AG08395 (cell line): ENCODE data around the gene HBQ1.
A peak's percentile ranks its signal among the peaks of the same experiment; 100 is the strongest.
"Not testable (repeated sequence)": the region's sequence is repeated elsewhere in the genome, so short reads cannot be mapped to it uniquely, and the experiment has no call there.

ENCODE experiments used
- DNase-seq: peaks from one replicate; pipeline ENCODE4 v3.0.0; 2012; ENCODE audit warnings: mixed read lengths, low spot score

HBQ1 gene

DNA sequence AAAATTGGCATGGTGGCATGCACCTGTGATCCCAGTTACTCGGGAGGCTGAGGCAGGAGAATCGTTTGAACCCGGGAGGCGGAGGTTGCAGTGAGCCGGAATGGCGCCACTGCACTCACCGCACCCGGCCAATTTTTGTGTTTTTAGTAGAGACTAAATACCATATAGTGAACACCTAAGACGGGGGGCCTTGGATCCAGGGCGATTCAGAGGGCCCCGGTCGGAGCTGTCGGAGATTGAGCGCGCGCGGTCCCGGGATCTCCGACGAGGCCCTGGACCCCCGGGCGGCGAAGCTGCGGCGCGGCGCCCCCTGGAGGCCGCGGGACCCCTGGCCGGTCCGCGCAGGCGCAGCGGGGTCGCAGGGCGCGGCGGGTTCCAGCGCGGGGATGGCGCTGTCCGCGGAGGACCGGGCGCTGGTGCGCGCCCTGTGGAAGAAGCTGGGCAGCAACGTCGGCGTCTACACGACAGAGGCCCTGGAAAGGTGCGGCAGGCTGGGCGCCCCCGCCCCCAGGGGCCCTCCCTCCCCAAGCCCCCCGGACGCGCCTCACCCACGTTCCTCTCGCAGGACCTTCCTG is at the start of gene HBQ1:
Gene HBQ1, plus strand, starts transcription at position 359 of the 575 bp plus-strand sequence. Its CDS starts 28 bp downstream, at position 387.
- peak; percentile 53 for DNase-seq

DNA sequence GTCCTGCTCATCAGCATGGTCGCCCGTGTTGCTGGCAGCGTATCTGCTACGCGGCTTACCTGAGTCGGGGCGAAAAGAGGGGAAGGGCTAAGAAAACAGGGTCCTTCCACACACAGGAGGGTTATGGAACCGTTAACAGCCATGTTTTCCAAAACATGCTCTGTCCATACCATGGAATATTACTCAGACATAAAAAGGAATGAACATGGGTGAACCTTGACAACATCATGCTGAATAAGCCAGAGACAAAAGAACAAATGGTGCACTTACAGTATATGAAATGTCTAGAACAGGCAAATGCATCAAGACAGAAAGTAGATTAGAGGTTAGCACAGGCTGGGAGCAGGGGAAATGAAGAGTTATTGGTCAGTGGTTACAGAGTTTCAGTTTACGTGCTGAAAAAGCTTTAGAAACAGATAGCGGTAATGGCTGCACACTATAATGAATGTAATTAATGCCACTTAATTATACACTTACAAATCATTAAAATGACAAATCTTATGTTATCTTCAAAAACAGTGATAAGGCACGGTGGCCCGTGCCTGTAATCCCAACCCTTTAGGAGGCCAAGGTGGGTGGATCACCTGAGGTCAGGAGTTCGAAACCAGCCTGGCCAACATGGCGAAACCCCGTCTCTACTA is 49.6 kb upstream of the HBQ1 start:
- DNase-seq, result no peak

DNA sequence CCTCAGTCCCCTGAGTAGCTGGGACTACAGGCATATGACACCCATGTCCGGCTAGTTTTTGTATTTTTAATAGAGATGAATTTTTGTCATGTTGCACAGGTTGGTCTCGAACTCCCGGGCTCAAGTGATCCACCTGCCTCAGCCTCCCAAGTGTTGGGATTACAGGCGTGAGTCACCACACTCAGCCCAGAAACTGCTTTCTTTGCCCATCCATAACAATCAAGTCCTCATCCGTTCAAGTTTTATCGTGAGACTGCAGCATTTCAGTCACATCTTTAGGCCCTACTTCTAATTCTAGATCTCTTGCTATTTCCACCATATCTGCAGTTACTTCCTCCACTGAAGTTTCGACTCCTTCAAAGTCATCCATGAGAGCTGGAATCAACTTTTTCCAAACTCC is 48.1 kb upstream of the HBQ1 start:
- no peak for DNase-seq

DNA sequence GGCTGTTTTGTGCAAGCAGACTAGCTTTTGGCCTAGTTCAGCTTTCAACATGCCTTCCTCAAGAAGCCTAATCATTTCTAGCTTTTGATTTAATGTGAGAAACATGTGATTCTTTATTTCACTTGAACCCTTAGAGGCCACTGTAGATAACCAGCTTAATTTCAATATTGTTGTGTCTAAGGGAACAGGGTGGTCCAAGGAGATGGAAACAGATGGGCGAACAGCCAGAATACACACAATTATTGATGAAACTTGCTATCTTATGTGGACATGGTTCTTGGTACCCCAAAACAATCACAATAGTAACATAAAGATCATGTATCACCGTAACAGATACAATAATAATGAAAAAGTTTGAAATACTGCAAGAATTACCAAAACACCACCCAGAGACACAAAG is 46.5 kb upstream of the HBQ1 start:
- no peak for DNase-seq

DNA sequence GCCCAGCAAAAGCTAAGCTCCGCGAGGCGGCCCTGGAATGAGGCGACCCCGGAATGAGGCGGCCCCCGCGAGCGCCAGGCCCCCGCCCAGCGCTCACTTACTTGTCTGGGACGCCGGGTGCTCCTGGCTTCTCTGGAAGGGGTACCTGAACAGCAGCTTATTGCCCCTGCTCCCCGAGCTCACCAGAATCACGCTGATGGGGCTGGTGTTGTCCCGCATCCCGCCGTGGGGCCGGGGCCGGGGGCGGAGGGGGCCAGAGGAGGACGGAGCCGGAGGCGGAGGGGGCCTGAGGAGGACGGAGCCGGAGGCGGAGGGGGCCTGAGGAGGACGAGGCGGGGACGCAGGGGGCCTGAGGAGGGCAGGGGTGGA is 42.2 kb upstream of the HBQ1 start:
- peak; percentile 13 for DNase-seq

DNA sequence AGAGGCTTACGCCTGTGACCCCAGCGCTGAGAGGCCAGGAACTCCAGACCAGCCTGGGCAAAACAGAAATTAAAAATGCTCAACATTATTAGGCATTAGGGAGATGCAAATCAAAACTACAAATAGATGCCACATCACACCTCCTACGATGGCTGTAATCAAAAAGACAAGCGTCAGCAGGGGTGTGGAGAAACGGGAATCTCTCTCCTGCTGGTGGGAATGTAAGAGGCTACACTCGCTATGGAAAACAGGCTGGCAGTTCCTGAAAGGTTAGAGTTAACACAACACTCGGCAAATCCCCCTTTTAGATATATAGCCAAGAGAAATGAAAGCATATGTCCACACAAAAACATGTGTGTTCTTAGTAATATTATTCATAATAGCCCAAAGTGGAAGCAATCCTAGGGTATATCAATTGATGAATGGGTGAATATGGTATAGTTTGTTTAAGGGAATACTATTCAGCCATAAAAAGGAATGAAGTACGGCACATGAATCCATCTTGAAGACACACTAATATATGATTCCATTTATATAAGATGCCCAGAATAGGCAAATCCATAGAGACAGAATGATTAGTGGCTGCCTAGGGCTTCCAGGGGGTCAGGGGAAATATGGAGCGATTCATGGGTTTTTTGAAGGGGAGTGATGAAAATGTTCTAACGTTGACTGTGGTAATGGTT is 39.9 kb upstream of the HBQ1 start:
- DNase-seq, result no peak

DNA sequence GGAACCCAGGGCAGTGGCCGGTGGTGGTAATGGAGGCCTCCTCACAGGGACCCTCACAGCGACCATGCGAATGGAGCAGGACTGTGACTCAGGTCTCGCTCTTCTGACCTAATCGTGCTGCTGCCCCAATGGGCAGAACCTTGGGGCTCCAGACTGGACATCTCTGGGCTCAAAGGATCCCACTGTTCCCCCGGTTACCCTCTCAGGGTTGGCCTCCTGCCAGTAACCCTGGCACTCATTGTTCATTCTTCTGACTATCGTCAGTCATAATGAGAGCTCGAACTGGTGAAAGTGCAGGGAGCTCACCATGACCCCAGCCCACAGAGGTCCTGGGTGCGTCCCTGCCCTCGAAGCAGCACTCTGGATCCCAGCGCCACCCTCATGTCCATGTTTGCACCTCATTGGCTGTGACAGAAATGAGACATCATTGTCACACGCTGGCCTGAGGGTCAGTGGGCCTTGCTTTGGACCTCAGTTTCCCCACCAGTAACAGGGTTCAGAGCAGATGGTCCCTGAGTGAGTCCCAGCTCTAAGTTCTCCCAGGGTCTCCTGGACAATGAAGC is 37.8 kb upstream of the HBQ1 start:
- no peak for DNase-seq

DNA sequence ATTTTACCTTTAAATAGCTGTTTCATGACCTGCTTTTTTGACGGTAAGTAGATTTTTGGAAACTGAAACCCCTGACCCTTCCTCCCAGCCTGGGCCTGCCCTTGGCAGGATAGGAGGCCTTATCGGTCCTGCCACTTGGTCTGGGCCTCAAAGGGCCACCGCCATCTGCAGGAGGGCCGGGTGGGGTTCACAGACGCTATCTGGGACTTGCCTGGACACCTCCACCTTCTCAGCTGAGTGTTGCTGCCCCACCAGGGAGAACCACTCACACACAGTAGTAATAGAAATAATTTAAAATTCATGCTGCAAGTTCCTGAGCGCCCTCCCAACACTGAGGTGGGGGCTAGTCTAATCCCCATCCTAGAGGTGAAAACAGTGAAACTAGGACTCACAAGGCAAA is 37.2 kb upstream of the HBQ1 start:
- no peak for DNase-seq

DNA sequence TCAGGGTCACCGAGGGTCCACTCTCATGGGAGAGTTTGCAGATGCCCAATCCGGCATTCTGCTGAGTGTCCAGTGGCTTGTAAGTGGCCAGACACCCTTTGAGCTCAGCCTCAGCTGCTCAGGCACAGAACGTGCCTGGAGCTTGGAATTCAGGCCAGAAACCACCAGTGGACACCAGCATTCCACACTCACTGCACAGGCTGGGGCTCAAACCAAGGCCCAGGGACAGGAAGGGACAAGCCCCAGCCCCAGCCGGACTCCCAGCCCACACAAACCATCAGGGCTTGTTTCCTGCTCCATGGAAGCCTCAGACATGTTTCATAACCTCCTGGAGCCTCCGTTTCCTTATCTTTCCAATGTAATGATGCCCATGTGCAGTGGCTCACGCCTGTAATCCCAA is 36.8 kb upstream of the HBQ1 start:
- DNase-seq, result no peak

DNA sequence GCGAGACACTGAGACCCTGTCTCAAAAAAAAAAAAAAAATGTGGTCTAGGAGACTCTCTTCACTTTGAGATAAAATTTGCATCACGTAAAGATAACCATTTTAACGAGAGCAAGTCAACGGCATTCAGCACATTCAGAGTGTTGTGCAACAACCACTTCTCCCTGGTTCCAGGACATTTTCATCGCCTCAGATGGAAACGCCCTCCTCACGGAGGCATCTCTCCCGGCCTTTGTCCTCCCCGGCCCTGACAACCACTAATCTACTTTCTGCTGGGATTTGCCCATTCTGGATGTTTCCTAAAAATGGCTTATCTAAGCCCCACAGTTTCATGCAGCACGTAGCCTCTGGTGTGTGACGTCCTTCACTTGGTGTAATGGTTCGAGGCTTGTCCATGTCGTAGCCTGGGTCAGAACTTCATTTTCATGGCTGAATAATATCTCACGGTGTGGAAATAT is 35.4 kb upstream of the HBQ1 start:
- DNase-seq, result no peak

DNA sequence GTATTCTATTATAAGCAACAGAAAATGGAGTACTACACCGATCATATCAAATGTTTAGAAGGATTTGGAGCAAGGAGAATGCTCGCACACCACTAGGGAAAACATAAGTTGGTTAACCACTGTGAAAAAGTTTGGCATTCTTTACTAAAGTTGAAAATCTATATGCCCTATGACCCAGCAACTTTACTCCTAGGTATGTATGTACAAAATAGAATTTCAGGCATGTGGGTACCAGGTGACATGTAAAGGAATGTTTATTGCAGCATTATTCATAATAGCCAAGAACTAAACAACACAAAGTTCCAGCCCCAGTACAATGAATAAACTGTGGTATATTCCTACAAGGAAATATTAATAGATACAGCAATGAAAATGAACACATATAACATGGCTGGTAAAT is 33.6 kb upstream of the HBQ1 start:
- no peak for DNase-seq

DNA sequence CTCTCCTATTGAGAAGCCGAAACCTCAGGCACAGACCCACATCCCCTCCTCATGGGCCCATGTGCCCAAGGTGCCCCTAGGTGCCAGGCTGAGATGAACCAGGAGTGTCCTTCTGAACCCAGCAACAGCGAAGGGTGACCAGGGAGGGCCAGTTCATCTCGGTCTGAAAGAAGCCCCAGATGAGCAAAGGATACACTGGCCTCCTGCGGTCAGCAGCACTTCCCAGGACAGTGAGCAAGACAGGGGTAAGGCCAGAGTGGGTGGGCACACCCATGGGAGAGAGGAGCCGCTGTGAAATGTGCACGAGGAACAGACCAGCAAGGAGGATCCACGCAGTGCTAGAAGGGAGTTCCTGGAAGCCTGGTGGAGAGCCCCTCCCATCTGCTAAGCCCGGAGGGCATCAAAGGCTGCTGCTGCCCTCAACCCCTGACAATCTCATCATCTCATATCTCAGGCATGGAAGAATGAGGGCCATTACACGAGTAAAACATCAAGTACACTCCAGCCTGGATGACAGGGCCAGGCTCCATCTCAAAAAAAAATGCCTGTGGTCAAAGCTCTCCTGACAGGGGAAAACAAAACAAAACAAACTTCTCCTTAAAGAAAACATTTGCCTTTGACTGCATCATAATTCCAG is 31.1 kb upstream of the HBQ1 start:
- peak; percentile 52 for DNase-seq

DNA sequence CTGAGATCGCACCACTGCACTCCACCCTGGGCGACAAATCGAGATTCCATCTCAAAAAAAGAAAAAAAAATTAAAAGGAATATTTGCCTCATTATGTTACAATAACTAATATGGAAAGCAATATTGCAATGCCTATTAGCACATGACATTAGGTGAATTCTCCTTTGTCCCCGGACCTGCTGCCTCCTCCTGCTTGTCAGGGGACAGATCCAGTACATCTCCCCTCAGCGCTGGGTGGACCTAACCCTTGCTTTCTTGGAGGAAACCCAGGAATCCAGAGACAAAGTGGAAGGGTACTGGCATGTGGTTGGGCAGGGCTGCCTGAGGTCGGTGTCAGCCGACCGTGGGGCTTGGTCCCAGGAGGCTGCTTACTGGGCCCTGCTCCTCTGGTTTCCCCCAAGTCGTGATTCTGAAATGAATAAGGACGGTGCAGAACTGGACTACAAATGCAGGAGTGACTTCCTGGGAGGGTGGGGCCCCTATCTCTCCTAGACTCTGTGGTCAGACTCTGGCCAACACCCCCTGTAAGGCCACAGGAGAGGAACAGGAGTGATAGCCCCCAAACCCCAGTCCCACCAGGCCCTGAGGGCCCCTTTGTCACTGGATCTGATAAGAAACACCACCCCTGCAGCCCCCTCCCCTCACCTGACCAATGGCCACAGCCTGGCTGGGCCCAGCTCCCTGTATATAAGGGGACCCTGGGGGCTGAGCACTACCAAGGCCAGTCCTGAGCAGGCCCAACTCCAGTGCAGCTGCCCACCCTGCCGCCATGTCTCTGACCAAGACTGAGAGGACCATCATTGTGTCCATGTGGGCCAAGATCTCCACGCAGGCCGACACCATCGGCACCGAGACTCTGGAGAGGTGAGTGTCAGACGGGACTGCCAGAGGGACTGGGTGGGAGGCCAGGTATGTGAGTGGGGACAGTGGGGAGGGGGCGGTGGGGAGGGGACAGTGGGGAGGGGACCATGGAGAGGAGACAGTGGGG is 27.8 kb upstream of the HBQ1 start, which contains the start of gene HBZ:
Gene HBZ, plus strand, starts transcription at position 504 of the 988 bp plus-strand sequence. Its CDS starts 266 bp downstream, at position 770.
- DNase-seq, result no peak

DNA sequence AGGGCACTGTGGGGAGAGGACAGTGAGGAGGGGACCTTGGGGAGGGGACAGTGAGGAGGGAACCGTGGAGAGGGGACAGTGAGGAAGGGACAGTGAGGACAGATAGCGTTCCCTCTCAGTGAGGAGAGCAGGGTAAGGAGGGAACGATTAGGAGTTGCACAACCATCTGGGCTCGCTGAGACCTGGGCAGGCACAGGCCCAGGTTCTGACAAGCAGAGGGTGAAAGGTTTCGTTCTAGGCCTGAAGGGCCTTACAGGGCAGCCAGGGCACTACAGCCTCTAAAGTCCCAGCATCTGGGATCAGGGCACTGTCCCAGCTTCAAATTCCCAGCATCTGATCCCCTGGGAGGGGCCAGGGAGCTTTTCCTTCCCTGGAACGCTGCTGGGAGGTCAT is 27.1 kb upstream of the HBQ1 start:
- DNase-seq, result not testable (repeated sequence)

DNA sequence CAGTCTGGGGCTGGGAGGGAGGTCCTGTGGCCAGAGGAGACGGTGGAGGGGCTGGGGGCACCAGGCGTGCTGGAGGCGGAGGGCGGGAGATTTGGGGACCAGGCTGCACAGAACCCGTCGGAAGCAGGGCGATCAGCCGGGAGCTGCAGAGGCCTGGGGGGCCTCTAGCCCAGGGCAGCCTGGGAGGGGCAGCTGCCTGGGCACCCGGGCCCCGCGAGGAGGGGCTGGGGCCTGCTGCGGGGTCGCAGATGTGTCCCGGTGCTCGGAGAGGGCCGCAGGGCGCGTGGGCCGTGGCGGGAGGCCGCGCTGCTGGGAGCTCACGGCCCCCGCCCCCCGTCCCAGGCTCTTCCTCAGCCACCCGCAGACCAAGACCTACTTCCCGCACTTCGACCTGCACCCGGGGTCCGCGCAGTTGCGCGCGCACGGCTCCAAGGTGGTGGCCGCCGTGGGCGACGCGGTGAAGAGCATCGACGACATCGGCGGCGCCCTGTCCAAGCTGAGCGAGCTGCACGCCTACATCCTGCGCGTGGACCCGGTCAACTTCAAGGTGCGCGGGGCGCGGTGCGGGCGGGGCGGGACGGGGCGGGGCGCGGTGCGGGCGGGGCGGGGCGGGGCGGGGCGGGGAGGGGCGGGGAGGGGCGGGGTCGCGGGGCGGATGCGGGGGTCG is 26.6 kb upstream of the HBQ1 start:
- DNase-seq, result not testable (repeated sequence)

DNA sequence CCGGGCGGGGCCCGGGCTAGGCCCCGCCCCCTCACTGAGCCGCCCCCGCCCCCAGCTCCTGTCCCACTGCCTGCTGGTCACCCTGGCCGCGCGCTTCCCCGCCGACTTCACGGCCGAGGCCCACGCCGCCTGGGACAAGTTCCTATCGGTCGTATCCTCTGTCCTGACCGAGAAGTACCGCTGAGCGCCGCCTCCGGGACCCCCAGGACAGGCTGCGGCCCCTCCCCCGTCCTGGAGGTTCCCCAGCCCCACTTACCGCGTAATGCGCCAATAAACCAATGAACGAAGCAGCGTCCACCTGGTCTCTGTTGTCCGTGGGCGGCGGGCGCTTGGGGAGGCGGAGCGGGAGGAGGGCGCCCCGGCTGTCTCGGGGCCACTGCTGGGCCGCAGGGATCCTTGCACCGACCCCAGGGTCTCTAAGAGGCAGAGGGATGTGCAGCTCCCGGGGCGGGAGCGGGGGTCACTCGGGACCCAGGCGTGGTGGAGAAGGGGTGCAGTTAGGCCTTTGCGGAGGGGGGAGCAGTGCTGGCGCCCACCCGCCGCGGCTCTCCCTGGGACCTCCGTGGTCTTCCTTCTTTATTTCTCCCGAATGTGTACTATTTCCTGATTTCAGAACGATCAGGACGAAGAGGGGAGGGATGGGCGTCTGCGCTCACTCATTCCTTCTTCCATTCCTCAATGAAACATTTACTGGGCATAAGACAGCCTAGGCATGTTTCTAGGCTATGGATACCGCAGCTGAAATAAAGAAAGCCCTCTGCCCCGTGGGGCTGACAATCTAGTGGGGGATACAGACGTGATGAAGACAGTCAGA is 25.8 kb upstream of the HBQ1 start:
- no peak for DNase-seq

DNA sequence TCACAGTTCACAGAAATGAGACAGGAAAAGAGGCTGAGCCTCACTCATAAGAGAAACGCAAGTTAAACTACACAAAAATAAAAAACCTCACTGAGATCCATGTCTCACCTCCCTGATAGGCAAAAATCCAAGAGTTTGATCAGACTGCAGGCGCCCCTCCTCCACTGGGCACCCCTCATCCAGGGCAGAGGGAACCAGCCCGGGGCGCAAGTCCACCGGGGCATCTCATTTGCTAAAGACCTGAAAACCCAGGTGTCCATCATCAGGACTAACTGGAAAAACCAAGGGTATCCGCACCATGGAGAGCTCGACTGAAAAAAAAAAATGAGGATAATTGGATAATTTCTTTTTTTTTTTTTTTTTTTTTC is 25.2 kb upstream of the HBQ1 start:
- no peak for DNase-seq

DNA sequence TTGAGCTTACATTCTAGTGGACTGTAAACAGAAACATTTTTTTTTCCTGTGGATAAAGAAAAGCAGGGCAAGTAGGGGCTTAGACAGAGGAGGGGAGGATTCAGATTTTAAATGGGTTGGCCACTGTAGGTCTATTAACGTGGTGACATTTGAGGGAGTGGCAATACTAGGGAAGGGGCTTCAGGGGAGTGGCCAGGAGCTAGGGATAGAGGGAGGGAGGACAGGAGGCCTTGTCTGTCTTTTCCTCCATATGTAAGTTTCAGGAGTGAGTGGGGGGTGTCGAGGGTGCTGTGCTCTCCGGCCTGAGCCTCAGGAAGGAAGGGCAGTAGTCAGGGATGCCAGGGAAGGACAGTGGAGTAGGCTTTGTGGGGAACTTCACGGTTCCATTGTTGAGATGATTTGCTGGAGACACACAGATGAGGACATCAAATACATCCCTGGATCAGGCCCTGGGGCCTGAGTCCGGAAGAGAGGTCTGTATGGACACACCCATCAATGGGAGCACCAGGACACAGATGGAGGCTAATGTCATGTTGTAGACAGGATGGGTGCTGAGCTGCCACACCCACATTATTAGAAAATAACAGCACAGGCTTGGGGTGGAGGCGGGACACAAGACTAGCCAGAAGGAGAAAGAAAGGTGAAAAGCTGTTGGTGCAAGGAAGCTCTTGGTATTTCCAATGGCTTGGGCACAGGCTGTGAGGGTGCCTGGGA is 21.0 kb upstream of the HBQ1 start:
- no peak for DNase-seq

DNA sequence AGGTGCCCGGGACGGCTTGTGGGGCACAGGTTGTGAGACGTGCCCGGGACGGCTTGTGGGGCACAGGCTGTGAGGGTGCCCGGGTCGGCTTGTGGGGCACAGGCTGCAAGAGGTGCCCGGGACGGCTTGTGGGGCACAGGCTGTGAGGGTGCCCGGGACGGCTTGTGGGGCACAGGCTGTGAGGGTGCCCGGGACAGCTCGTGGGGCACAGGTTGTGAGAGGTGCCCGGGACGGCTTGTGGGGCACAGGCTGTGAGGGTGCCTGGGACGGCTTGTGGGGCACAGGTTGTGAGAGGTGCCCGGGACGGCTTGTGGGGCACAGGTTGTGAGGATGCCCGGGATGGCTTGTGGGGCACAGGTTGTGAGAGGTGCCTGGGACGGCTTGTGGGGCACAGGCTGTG is 20.0 kb upstream of the HBQ1 start:
- not testable (repeated sequence) for DNase-seq
